HG02610 (cell line): ENCODE results near the gene C6orf136.
"Not testable (repeated sequence)": the region's sequence is repeated elsewhere in the genome, so short reads cannot be mapped to it uniquely, and the experiment has no call there.

Experiments used
- ATAC-seq: cut with Tn5 transposase; IDR thresholded peaks from one replicate; pipeline ENCODE4 v1.9.1; 2021; ENCODE audit warnings: mild to moderate bottlenecking, moderate library complexity; ENCODE audit not compliant: unreplicated experiment

C6orf136 gene

GRCh38 chr6:30657454-30657853, 10.5 kb downstream of the C6orf136 start:
- no peak for ATAC-seq

- not testable (repeated sequence) for ATAC-seq
Observed at GRCh38 chr6:30657922-30658321, 11.0 kb downstream of the C6orf136 start.

DNA sequence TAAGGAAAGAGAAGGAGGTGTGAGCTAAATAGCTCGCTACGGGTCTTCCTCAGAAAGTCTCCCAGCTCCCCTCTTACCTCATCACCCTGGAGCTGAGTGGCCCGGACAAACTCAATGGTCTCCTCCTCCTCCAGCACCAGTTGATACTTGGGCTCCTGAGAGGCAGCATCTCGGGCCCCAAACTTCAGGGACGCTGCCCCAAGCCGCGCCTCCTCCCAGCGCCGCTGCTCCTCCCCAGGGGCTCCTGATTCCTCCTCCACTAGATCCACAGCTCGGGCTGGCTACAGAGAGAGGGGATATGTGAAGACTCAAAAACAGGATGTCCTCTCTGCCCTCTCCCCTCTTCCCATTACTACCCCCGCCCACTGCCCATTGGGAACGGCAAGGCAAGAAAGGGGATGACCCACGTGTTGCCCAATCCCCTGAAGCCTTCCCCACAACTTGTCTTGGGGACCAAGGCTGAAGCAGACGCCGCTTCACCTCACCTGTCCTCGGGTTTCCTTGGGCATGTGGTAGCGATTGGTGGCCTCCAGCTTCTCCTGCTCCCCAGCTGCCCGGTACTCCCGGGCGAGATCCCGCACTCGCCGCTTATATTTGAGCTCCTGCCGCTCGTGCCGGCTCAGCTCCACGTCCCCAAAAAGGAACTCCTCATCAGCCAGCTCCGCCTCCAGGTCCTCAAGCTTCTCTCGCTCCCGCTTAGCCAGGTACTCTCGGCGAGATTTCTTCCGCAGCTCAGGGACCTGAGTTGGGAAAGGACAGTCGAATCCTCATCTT, 18.2 kb downstream of the C6orf136 start:
- no peak for ATAC-seq

DNA sequence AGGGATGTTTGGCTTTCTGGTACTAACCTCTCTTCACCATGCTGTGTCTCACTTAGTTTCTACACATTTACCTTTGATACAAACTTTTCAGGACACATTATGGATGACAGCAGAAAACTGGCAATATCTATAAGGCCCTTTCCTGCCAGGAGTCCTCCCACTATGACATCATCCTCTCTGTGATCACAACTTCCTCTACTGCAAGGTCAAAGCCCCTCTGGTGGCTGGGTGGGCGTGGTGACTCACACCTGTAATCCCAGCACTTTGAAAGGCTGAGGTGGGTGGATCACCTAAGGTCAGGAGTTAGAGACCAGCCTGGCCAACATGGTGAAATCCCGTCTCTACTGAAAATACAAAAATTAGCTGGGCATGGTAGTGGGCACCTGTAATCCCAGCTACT, 19.4 kb downstream of the C6orf136 start:
- ATAC-seq = not testable (repeated sequence)

- ATAC-seq = no peak
Observed at GRCh38 chr6:30670760-30671527, 24.0 kb downstream of the C6orf136 start.

DNA sequence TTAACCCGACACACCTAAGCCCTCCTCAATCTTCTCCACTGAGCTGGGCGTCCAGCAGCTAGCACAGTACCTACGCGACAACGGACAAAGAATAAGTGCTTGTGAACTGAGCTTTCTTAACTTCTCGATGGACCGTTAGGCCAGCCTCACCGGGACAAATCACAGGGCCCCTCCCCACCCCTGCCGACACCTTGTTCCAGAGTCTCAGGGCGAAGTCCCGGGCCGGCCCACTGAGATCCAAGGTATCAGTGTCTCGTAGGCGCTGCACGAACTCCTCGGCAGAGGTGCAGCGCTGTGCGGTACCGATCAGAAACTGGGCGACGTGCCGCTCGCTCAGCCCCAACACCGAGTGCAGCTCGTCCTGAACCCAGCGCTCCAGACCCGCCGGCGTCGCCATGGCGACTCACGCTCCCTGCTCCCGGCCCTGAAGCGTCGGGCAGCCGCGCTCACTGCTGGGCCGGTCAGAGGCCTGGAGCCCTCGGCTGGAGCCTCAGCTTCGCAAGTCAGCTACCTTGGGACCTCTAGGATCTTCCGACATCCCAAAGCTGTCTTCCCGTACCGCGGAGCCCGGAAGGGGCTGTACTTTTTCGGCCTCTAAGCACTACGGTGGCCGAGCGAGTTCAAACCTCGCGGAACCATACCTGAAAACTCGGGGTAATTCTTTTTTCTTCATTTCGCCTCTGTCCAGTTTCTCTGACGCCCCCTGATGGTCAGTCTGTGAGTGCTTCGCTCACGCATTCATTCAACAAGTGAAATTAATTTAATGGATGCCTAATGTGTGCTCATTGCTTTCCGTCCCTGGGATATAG, 25.7 kb downstream of the C6orf136 start, which contains the start of gene DHX16:
Gene DHX16, minus strand, starts transcription at position 562 of the 809 bp plus-strand sequence. Its CDS starts 165 bp downstream, at position 397.
- ATAC-seq = peak; percentile 66

DNA sequence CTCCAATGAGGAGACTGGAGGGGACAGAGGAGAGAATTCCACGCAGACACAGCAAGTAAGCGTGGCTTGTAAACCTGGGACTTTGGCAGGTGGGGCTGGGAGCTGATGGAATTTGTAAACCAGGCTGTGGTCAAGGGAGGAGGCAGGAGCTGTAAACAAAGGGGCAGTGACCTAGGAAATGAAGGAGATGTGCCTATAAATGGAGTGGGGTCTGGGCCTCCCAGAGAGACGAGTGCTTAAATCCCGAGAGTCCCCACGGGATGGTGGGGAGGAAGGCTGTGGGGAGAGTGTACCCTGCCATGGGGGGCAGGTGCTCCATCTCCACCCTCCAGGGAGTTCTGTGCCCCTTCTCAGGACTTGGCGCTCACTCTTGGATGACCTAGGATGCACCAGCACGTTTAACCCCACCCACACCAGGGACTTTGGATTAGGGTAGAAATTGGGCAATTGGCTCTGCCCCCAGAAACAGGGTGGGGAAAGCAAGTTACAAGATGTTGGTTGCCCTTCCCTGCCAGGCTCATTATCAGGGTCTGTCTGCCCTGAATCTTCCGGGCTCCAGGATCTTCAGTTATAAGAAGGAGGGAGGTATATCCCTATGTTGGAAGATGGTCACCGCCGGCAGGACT, 29.8 kb downstream of the C6orf136 start:
- ATAC-seq = no peak

DNA sequence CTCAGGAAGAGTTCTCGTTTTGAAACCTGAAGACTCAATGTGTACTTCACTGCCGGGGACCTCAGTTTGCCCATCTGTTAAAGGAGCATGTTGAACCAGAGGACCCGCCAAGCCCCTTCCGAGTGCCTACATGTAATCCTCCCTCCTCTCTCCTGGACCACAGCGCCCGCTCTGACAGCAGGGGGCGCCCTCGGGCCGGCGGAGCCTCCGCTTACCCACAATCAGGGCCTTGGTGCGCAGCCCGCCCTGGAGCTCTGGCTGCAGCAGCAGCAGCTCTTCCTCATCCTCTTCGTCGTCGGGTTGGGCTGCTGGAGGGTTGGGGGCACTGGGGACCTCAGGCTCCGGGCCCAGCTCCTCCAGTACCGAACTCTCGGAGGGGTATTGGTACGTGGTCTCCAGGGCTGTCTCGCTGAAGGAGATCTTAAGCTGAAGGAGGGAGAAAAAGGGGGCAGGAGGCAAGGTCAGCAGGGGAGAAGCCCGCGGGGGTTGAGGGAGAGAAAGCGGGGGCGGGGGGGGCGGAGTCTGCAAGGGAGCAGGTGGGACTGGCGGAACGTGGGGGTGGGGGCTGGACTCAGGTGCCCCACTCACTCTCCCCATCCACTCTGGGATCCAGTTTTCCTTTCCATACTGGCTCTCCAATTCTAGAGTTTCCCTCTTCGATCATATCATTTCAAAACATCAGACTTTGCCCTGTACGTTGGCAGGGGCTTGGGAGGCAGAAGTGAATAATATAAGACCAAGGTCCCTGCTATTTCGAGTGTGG, 32.2 kb downstream of the C6orf136 start:
- peak; percentile 41 for ATAC-seq

- ATAC-seq = no peak
Observed at GRCh38 chr6:30679765-30680535, 33.0 kb downstream of the C6orf136 start.

- ATAC-seq = no peak
Observed at GRCh38 chr6:30681766-30682142, 34.8 kb downstream of the C6orf136 start.

GRCh38 chr6:30682143-30683117, 35.5 kb downstream of the C6orf136 start:
- peak; percentile 32 for ATAC-seq

DNA sequence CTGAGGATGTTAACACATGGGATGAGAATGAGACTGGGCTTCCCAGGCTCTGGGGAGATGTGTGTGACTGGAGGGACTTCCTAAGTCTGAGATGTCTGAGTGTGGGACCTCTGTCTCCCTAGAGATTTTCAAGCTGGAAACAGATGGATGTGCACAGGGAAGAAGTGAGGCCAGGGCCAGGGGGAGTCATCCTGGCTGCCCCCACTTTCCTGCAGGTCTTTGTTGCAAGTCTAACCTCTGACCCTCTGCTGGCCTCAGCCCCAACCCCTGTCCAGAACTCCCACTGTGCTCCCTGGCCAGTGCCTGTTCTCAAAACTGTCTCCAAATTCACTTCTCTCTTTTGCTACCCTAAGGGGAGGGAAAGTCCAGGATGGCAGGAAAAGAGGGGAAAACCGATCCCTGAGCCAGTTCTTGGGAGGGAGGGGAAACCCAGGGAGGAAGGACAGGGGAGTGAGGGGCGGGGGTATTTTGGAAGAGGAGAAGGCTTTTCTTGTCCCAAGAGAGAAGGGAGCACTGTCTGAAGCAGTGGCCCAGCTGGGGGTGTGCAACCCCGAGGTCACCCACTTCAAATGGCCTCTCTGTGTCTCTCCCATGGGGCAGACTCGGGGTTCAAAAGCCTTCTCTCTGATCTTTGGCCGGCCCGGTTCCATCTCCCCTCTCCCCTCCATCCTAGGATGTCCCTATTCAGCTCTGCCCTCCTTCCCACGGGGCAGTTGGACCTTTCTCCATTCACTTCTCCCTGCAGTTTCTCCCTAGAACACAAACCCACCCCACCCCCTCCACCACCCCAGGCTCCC, 36.4 kb downstream of the C6orf136 start:
- no peak for ATAC-seq

- no peak for ATAC-seq
Observed at GRCh38 chr6:30683980-30684338, 37.0 kb downstream of the C6orf136 start.

GRCh38 chr6:30684386-30685156, 37.6 kb downstream of the C6orf136 start:
- ATAC-seq = no peak

DNA sequence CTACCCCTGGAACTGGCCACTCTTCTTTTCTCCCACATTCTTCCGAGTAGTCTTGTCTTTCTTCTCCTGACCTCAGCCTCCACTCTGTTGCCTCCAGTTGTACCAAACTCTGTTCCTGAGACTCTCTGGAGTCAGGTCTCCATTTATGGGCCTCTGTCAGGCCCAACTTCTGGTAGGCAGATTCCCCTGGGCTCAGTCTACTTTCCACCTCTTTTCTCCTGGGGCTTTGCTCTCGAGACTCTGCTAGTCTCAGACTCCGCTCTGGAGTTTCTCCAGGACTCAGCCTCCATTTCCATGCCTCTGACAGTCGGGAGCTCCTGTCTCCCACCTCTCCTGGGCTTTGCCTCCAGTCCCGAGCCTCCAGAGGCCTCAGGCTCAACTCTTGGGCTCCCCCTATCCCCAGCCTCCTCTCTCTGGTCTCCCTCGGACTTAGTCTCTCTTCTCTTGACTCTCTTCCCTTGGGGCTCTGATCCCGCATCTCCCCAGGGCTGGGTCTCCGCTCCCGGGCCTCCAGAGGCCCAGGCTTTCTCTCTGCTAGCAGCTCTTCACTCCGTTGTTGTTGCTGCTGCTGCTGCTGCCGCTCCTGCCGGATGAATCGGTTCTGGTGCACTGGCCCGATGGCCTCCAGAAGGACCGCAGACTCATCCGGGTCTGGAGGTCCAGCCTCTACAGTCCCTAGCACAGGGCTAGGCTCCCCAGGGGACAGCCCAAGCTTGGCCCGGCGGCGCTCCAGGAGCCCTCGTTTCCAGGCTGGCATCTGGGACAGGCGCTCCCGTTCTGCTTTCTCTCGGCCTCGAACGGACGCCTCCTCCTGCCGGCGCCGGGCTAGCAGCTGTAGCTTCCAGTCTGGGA, 38.5 kb downstream of the C6orf136 start:
- no peak for ATAC-seq
